ENCODE results near the gene ACOXL.

ACOXL gene

DNA sequence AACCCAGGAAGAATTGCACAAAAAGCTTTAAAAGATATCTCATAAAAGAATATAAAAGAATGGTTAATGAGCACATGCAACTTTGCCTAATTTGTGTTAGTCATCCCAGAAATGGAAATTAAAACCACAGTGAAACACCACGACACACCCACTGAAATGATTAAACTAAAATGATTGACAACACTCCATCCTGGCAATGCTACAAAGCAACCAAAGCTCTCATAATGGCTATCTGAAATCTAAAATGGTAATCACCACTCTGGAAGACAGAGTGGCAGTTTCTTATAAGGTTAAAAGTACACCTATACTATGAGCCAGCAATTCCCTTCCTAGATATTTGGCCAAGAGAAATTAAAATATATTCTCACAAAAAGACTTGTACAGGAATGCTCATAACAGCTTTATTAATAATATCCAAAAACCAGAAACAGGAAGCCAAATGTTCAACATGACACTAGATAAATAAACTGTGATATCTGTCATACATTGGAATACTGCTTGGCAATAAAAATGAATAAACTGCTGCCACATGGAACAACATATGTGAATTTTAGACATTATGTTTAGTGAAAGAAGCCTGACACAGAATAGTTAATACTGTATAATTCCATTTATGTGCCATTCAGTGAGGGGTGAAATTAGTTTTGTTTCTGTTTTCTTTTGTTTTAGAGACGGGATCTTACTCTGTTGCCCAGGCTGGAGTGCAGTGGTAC is 283.1 kb downstream of the ACOXL start (continued):
- TF ChIP-seq, protein P1, sequence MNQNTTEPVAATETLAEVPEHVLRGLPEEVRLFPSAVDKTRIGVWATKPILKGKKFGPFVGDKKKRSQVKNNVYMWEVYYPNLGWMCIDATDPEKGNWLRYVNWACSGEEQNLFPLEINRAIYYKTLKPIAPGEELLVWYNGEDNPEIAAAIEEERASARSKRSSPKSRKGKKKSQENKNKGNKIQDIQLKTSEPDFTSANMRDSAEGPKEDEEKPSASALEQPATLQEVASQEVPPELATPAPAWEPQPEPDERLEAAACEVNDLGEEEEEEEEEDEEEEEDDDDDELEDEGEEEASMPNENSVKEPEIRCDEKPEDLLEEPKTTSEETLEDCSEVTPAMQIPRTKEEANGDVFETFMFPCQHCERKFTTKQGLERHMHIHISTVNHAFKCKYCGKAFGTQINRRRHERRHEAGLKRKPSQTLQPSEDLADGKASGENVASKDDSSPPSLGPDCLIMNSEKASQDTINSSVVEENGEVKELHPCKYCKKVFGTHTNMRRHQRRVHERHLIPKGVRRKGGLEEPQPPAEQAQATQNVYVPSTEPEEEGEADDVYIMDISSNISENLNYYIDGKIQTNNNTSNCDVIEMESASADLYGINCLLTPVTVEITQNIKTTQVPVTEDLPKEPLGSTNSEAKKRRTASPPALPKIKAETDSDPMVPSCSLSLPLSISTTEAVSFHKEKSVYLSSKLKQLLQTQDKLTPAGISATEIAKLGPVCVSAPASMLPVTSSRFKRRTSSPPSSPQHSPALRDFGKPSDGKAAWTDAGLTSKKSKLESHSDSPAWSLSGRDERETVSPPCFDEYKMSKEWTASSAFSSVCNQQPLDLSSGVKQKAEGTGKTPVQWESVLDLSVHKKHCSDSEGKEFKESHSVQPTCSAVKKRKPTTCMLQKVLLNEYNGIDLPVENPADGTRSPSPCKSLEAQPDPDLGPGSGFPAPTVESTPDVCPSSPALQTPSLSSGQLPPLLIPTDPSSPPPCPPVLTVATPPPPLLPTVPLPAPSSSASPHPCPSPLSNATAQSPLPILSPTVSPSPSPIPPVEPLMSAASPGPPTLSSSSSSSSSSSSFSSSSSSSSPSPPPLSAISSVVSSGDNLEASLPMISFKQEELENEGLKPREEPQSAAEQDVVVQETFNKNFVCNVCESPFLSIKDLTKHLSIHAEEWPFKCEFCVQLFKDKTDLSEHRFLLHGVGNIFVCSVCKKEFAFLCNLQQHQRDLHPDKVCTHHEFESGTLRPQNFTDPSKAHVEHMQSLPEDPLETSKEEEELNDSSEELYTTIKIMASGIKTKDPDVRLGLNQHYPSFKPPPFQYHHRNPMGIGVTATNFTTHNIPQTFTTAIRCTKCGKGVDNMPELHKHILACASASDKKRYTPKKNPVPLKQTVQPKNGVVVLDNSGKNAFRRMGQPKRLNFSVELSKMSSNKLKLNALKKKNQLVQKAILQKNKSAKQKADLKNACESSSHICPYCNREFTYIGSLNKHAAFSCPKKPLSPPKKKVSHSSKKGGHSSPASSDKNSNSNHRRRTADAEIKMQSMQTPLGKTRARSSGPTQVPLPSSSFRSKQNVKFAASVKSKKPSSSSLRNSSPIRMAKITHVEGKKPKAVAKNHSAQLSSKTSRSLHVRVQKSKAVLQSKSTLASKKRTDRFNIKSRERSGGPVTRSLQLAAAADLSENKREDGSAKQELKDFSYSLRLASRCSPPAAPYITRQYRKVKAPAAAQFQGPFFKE (tag by site-specific recombination; IDR thresholded peaks at IDR 0.05; ENCODE audit: borderline replicate concordance), result no peak
- TF ChIP-seq ZSCAN4 (tag by site-specific recombination; IDR thresholded peaks at IDR 0.05), result no peak
- no peak for TF ChIP-seq ZNF398 (tag by site-specific recombination; IDR thresholded peaks at IDR 0.05)

- no peaks in the 10 kb centered on the region for H3K4me1 ChIP-seq (ENCODE audit: control insufficient read depth, insufficient read depth, low read length)
- H3K4me3 ChIP-seq (ENCODE audit: low read depth, low read length), result no peak overlapping the region
- no peaks in the 10 kb centered on the region for H3K9me3 ChIP-seq (ENCODE audit: control insufficient read depth, insufficient read depth, low read depth, low read length)
- POLR2A ChIA-PET, result no interaction called here
- CTCF ChIA-PET, result no interaction called here
- H3K36me3 ChIP-seq (ENCODE audit: control insufficient read depth in 2 of 2, insufficient read depth in 1 of 2, low read length in 2 of 2), result no peaks in the 10 kb centered on the region
- H3K27ac ChIP-seq (ENCODE audit: extremely low read depth, low read depth, low read length), result no peak overlapping the region
- TF ChIP-seq ZNF658 (tag by site-specific recombination; IDR thresholded peaks at IDR 0.05) (no peak), ZEB2 (tag by site-specific recombination; IDR thresholded peaks at IDR 0.05) (no peak), MYNN (tag by site-specific recombination; IDR thresholded peaks at IDR 0.05; ENCODE audit: borderline replicate concordance) (no peak), ZNF530 (tag by site-specific recombination; IDR thresholded peaks at IDR 0.05; ENCODE audit: low read depth) (no peak), ZNF341 (tag by site-specific recombination; IDR thresholded peaks at IDR 0.05; ENCODE audit: low read depth) (no peak), ZNF423 (tag by site-specific recombination; IDR thresholded peaks at IDR 0.05) (no peak), SCRT2 (tag by site-specific recombination; IDR thresholded peaks at IDR 0.05) (no peak), KLF1 (tag by site-specific recombination; IDR thresholded peaks at IDR 0.05) (no peak), GLIS1 (tag by site-specific recombination; IDR thresholded peaks at IDR 0.05) (no peak), ZNF174 (tag by site-specific recombination; IDR thresholded peaks at IDR 0.05) (no peak), ZNF473 (tag by site-specific recombination; IDR thresholded peaks at IDR 0.05) (no peak), ZBTB48 (tag by site-specific recombination; IDR thresholded peaks at IDR 0.05) (no peak)
- TF ChIP-seq, protein P2, sequence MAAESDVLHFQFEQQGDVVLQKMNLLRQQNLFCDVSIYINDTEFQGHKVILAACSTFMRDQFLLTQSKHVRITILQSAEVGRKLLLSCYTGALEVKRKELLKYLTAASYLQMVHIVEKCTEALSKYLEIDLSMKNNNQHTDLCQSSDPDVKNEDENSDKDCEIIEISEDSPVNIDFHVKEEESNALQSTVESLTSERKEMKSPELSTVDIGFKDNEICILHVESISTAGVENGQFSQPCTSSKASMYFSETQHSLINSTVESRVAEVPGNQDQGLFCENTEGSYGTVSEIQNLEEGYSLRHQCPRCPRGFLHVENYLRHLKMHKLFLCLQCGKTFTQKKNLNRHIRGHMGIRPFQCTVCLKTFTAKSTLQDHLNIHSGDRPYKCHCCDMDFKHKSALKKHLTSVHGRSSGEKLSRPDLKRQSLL (tag by site-specific recombination; IDR thresholded peaks at IDR 0.05), result no peak
Observed at GRCh38 chr2:111017034-111017622, 284.8 kb downstream of the ACOXL start.

All from HEK293 (cell line).